SH-SY5Y (cell line): ENCODE data around the gene ABCB7.

Source experiments
- GATA2 ChIP-seq: IDR thresholded peaks from 2 replicates; pipeline ENCODE4 v1.6.1; 2011; ENCODE audit warnings: mild to moderate bottlenecking, low read depth, low read length
- GATA3 ChIP-seq: IDR thresholded peaks from 2 replicates; pipeline ENCODE4 v1.6.1; 2011; ENCODE audit warnings: low read depth, mild to moderate bottlenecking, low read length, moderate library complexity

GRCh38 chrX:75086731-75087195 lies 69.3 kb downstream of the ABCB7 start:
- TF ChIP-seq GATA2 (no peak), GATA3 (no peak)
